HL-60 (cell line): ENCODE results near the gene AP3S2.

Experiments
- DNase-seq, 2 experiments: peaks; one replicate each; pipeline ENCODE4 v3.0.0-alpha.2; 2010 to 2020; ENCODE audit warnings: low read depth in 1 of 2, low spot score in 1 of 2
- H3K27ac ChIP-seq: fragments of 250-450 bp; sonication (Bioruptor Pico); replicated peaks from 2 replicates; pipeline ENCODE4 v1.5.1; 2020; ENCODE audit warnings: mild to moderate bottlenecking, moderate library complexity
- H3K27me3 ChIP-seq: fragments of 250-450 bp; sonication (Bioruptor Pico); 2 replicates; pipeline ENCODE4 v1.5.1; 2021; ENCODE audit warnings: mild to moderate bottlenecking, moderate library complexity; ENCODE audit not compliant: insufficient read depth, poor library complexity, severe bottlenecking
- H3K4me3 ChIP-seq: replicated peaks from 2 replicates; pipeline ENCODE4 v1.5.1; 2011; ENCODE audit warnings: mild to moderate bottlenecking, control low read depth, low read length; ENCODE audit not compliant: insufficient read depth
- GABPA ChIP-seq: IDR thresholded peaks from 2 replicates; pipeline ENCODE4 v1.6.1; 2012; ENCODE audit warnings: low read depth
- POLR2AphosphoS5 ChIP-seq: IDR thresholded peaks from 2 replicates; pipeline ENCODE4 v1.6.1; 2012; ENCODE audit warnings: low read depth
- SPI1 ChIP-seq: IDR thresholded peaks from 2 replicates; pipeline ENCODE4 v1.6.1; 2012; ENCODE audit warnings: low read depth, mild to moderate bottlenecking, borderline replicate concordance
- TF ChIP-seq, protein P1 (sequence below): IDR thresholded peaks from 2 replicates; pipeline ENCODE4 v1.6.1; 2012; ENCODE audit warnings: low read depth; ENCODE audit not compliant: insufficient replicate concordance
- TF ChIP-seq, protein P2 (sequence below): IDR thresholded peaks from one replicate; pipeline ENCODE4 v1.5.1; 2011; ENCODE audit warnings: low read length, control low read depth, inconsistent platforms; ENCODE audit not compliant: insufficient read depth

The AP3S2 gene

DNA sequence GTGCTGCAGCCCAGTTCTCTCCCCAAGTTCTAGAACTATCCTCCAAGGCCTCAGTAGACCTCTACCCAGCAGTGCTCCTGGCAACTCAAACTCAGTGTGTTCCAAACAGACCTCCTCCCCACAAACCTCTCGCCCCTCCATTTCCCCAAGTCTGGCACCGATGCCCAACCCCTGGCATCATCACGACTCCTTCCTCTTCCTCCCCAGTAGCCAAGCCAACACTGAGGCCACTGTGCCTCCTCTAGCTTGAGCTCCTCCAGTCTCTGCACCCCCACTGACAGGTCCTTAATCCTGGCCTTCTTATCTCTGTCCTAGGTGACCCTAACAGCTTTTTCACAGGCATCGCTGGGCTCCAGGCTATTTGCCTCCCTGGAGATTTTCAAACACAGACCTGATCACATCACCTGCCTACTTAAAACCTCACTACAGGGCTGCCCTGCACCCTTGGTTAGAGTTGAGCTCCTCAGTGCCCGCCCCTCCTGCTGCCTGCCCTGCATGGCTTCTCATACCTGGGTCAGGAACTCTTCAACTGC, 12.1 kb upstream of the AP3S2 start:
- Histone ChIP-seq H3K27me3 (no peaks in the 10 kb centered on the region), H3K4me3 (no peak overlapping the region), H3K27ac (no peak overlapping the region)
- TF ChIP-seq GABPA (no peak), POLR2AphosphoS5 (no peak), SPI1 (no peak)
- TF ChIP-seq, protein P1, sequence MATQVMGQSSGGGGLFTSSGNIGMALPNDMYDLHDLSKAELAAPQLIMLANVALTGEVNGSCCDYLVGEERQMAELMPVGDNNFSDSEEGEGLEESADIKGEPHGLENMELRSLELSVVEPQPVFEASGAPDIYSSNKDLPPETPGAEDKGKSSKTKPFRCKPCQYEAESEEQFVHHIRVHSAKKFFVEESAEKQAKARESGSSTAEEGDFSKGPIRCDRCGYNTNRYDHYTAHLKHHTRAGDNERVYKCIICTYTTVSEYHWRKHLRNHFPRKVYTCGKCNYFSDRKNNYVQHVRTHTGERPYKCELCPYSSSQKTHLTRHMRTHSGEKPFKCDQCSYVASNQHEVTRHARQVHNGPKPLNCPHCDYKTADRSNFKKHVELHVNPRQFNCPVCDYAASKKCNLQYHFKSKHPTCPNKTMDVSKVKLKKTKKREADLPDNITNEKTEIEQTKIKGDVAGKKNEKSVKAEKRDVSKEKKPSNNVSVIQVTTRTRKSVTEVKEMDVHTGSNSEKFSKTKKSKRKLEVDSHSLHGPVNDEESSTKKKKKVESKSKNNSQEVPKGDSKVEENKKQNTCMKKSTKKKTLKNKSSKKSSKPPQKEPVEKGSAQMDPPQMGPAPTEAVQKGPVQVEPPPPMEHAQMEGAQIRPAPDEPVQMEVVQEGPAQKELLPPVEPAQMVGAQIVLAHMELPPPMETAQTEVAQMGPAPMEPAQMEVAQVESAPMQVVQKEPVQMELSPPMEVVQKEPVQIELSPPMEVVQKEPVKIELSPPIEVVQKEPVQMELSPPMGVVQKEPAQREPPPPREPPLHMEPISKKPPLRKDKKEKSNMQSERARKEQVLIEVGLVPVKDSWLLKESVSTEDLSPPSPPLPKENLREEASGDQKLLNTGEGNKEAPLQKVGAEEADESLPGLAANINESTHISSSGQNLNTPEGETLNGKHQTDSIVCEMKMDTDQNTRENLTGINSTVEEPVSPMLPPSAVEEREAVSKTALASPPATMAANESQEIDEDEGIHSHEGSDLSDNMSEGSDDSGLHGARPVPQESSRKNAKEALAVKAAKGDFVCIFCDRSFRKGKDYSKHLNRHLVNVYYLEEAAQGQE: no peak
- TF ChIP-seq, protein P2, sequence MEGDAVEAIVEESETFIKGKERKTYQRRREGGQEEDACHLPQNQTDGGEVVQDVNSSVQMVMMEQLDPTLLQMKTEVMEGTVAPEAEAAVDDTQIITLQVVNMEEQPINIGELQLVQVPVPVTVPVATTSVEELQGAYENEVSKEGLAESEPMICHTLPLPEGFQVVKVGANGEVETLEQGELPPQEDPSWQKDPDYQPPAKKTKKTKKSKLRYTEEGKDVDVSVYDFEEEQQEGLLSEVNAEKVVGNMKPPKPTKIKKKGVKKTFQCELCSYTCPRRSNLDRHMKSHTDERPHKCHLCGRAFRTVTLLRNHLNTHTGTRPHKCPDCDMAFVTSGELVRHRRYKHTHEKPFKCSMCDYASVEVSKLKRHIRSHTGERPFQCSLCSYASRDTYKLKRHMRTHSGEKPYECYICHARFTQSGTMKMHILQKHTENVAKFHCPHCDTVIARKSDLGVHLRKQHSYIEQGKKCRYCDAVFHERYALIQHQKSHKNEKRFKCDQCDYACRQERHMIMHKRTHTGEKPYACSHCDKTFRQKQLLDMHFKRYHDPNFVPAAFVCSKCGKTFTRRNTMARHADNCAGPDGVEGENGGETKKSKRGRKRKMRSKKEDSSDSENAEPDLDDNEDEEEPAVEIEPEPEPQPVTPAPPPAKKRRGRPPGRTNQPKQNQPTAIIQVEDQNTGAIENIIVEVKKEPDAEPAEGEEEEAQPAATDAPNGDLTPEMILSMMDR: no peak
- DNase-seq: no peak

DNA sequence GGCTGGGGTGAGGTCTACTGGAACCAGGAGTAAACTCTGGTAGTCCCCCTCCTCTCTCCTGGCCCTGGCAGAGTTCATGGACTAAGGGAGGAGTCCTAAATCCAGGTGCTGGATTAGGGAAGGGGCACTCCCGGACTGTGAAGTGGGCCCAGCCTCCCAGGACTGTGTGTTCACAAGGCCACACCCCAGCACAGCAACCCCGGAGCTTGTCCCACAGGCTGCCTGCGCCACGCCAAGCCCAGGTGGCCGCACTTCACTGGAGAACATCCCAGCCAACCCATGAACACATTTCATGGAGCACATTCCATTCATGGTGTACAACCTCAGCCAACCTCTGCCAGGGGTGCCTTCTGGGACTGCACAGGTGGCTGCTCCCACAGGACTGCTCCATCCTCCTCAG, 10.7 kb upstream of the AP3S2 start:
- no peak overlapping the region for H3K27ac ChIP-seq
- H3K4me3 ChIP-seq: no peak overlapping the region
- TF ChIP-seq SPI1 (no peak), POLR2AphosphoS5 (no peak), GABPA (no peak)
- TF ChIP-seq, protein P1: no peak
- TF ChIP-seq, protein P2: no peak
- no peaks in the 10 kb centered on the region for H3K27me3 ChIP-seq
- DNase-seq: no peak

DNA sequence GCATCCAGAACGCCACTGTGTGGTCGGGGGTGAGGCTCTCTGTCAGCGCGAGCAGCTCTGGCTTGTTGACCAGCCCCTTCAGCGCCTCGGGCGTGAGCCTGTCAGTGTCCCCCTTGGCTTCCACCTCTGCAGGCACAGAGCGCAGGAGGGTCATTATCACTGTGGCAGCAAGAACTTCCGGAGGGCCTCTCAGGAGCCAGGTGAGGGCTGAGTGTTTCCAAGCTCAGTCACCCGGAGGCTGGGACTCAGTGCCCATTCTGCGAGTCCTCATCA, 10.0 kb upstream of the AP3S2 start:
- no peaks in the 10 kb centered on the region for H3K27me3 ChIP-seq
- H3K27ac ChIP-seq: no peak overlapping the region
- TF ChIP-seq, protein P1: no peak
- TF ChIP-seq, protein P2: no peak
- no peak overlapping the region for H3K4me3 ChIP-seq
- DNase-seq: no peak
